ENCODE data around the gene UBE2K. TPM values are rescaled to one million over a fixed set of nuclear protein-coding genes. Genes with fewer than 3 reads are reported as not detected.
"Not testable (repeated sequence)": the region's sequence is repeated elsewhere in the genome, so short reads cannot be mapped to it uniquely, and the experiment has no call there.

Gene UBE2K
- total RNA-seq = 10 to 100 TPM; 21.5 to 32.2 (median 25.7) TPM

- intact Hi-C loops (cut with DNase I; ENCODE audit: low total_unique reads) = loop anchor here (5.0 kb wide), 1 partner anchor 279 kb away; the partner anchor contains the start of gene PDS5A
- peak in 1 of 2 donors; percentile 10 for TF ChIP-seq POLR2A (IDR thresholded peaks at IDR 0.05)
- TF ChIP-seq, protein P1, sequence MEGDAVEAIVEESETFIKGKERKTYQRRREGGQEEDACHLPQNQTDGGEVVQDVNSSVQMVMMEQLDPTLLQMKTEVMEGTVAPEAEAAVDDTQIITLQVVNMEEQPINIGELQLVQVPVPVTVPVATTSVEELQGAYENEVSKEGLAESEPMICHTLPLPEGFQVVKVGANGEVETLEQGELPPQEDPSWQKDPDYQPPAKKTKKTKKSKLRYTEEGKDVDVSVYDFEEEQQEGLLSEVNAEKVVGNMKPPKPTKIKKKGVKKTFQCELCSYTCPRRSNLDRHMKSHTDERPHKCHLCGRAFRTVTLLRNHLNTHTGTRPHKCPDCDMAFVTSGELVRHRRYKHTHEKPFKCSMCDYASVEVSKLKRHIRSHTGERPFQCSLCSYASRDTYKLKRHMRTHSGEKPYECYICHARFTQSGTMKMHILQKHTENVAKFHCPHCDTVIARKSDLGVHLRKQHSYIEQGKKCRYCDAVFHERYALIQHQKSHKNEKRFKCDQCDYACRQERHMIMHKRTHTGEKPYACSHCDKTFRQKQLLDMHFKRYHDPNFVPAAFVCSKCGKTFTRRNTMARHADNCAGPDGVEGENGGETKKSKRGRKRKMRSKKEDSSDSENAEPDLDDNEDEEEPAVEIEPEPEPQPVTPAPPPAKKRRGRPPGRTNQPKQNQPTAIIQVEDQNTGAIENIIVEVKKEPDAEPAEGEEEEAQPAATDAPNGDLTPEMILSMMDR (IDR thresholded peaks at IDR 0.05) = no peak
- H3K4me3 ChIP-seq (ENCODE audit: low read depth, poor library complexity, severe bottlenecking) = peak within 1 kb of the TSS; percentile 89
- DNase-seq (ENCODE audit: low spot score in 2 of 2) = peak; percentile 72 to 97
- WGBS, 2 donors = 0 to 2% methylated on average over 23 to 70 of the region's 84 CpGs
Measured at GRCh38 chr4:39697740-39698423, at the start of gene UBE2K. Gene UBE2K, plus strand, starts transcription at chr4:39698136. Its CDS starts 192 bp downstream, at chr4:39698328.

GRCh38 chr4:39648213-39648612, 49.7 kb upstream of the UBE2K start:
- no peak overlapping the region for H3K4me3 ChIP-seq (ENCODE audit: low read depth, poor library complexity, severe bottlenecking)
- no peak for DNase-seq (ENCODE audit: low spot score in 2 of 2)
- TF ChIP-seq, protein P1 (IDR thresholded peaks at IDR 0.05) = no peak
- no peak for TF ChIP-seq POLR2A (IDR thresholded peaks at IDR 0.05)
- intact Hi-C loops (cut with DNase I; ENCODE audit: low total_unique reads) = no loop called here
- 92 to 93% methylated on average over 3 of the region's 3 CpGs for WGBS, 2 donors

DNA sequence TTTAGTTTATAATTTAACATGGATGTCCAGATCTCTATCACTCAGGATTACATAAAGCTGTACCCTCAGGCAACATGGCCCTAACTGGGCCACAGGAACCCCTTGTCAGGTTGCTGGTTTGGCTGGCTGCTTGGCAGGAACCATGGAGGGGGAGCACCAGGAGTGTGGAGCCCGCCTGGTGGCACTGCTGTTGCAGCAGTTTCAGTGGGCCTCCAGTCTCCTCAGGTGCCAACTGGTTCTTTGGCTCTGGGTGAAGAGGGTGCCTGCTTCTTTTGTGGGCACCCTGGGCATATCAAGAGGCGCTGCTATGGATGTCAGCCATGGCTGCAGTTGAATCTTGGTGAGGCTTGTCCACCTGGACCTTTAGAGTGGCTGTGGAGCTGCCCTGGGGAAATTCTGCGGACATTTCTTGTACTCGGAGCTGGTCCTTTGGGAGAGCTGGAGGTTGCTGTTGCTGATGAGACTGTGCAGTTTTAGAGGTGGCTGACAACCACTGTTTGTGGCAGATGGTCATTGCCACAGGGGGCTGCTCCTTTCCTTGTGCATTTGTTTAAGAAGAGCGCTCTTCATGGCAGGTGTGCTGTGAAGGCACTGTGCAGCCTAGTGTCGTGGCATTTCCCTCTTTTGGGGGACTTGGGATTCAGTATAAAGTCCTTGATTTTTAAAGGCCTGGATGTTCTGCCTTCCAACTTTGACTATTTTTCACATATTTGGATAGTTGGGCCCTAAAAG, 48.9 kb upstream of the UBE2K start:
- TF ChIP-seq POLR2A (IDR thresholded peaks at IDR 0.05) = no peak
- TF ChIP-seq, protein P1 (IDR thresholded peaks at IDR 0.05) = no peak
- 93 to 97% methylated on average over 6 of the region's 6 CpGs for WGBS, 2 donors
- no peak overlapping the region for H3K4me3 ChIP-seq (ENCODE audit: low read depth, poor library complexity, severe bottlenecking)
- intact Hi-C loops (cut with DNase I; ENCODE audit: low total_unique reads) = no loop called here
- no peak for DNase-seq (ENCODE audit: low spot score in 2 of 2)

GRCh38 chr4:39649639-39650265, 48.2 kb upstream of the UBE2K start:
- intact Hi-C loops (cut with DNase I; ENCODE audit: low total_unique reads) = no loop called here
- DNase-seq (ENCODE audit: low spot score in 2 of 2) = no peak
- no peak overlapping the region for H3K4me3 ChIP-seq (ENCODE audit: low read depth, poor library complexity, severe bottlenecking)
- TF ChIP-seq POLR2A (IDR thresholded peaks at IDR 0.05) = no peak
- TF ChIP-seq, protein P1 (IDR thresholded peaks at IDR 0.05) = no peak
- 90 to 91% methylated on average over 2 of the region's 2 CpGs for WGBS, 2 donors

DNA sequence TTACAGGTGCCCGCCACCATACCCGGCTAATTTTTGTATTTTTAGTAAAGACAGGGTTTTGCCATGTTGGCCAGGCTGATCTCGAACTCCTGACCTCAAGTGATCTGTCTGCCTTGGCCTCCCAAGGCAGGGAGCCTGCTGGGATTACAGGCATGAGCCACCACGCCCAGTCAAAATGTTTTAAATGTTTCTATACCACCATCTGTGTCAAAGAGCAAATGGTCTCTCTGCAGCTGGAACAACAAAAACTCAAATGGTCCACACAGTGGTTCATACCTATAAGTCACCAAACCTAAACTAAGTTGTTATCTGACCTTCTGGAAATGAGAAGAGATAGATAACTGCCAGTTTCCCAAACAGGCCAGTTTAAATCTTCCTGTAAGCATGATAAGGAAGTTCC, 46.4 kb upstream of the UBE2K start:
- intact Hi-C loops (cut with DNase I; ENCODE audit: low total_unique reads); H3K4me3 ChIP-seq (ENCODE audit: low read depth, poor library complexity, severe bottlenecking): not testable (repeated sequence)
- DNase-seq (ENCODE audit: low spot score in 2 of 2) = peak in 1 of 2 donors; percentile 31
- WGBS, 2 donors = 96 to 98% methylated on average over 4 of the region's 4 CpGs

GRCh38 chr4:39655211-39655610, 42.7 kb upstream of the UBE2K start:
- H3K4me3 ChIP-seq (ENCODE audit: low read depth, poor library complexity, severe bottlenecking) = no peak overlapping the region
- DNase-seq (ENCODE audit: low spot score in 2 of 2) = no peak
- intact Hi-C loops (cut with DNase I; ENCODE audit: low total_unique reads) = no loop called here
- TF ChIP-seq POLR2A (IDR thresholded peaks at IDR 0.05) = no peak
- TF ChIP-seq, protein P1 (IDR thresholded peaks at IDR 0.05) = no peak

All from lower leg skin (tissue), 4 donors.